ENCODE data around the gene PC. TPM values are rescaled to one million over a fixed set of nuclear protein-coding genes. Genes with fewer than 3 reads are reported as not detected.
A peak's percentile ranks its signal among the peaks of the same experiment; 100 is the strongest.

Gene PC
- total RNA-seq, 1 donor from 2014 or later, result 13.5 TPM

DNA sequence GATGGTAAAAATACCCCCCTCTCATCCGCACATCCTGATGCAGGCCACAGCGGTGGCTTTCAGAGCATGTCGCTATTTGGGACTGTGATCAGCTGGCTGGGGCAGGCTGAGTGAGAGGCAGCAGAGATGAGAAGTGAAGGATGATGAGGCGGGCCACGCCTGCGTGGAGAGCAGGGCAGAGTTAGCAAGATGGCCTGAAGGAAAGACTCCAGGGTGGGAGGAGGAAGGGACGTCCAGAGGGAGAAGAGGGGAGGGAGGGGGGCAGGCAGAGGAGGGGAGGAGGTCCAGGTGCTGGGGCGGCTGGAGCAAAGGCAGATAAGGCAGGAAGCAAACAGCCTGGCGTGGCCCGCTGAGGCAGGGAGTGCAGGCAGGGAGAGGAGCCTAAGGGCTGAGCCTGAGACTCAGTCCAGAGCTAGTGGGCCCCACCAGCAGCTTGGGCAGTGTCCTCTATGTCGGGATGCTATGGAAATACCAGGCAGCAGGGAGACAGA lies 72.2 kb downstream of the PC start:
- intact Hi-C loops (cut with DNase I), result no loop called here
- H3K4me3 ChIP-seq, result no peak overlapping the region
- H3K9me3 ChIP-seq, result no peaks in the 10 kb centered on the region
- no peak for DNase-seq (ENCODE audit: low spot score in 2 of 2)
- no peaks in the 10 kb centered on the region for H3K36me3 ChIP-seq
- TF ChIP-seq CTCF (IDR thresholded peaks at IDR 0.05), result no peak
- H3K27ac ChIP-seq, result no peak overlapping the region
- no peaks in the 10 kb centered on the region for H3K27me3 ChIP-seq
- no peaks in the 10 kb centered on the region for H3K4me1 ChIP-seq

DNA sequence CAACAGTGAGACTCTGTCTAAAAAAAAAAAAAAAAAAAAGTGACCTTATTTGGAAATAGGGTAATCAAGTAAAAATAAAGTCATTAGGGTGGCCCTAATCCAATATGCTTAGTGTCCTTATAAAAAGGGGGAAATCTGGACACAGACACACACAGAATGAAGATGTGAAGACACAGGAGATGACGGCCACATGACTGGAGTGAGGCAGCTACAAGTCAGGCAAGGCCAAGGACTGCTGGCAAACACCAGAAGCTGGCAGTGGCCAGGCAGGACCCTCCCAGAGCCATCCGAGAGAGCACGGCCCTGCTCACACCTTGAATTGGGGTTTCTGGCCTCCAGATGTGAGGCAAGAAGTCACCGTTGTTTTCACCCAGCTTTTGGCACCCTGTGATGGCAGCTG lies 72.7 kb downstream of the PC start:
- no peaks in the 10 kb centered on the region for H3K27me3 ChIP-seq
- no peak overlapping the region for H3K4me3 ChIP-seq
- H3K4me1 ChIP-seq, result no peaks in the 10 kb centered on the region
- intact Hi-C loops (cut with DNase I), result no loop called here
- no peak for TF ChIP-seq CTCF (IDR thresholded peaks at IDR 0.05)
- no peaks in the 10 kb centered on the region for H3K36me3 ChIP-seq
- H3K27ac ChIP-seq, result no peak overlapping the region
- H3K9me3 ChIP-seq, result no peaks in the 10 kb centered on the region
- no peak for DNase-seq (ENCODE audit: low spot score in 2 of 2)

- no peaks in the 10 kb centered on the region for H3K4me1 ChIP-seq
- H3K27me3 ChIP-seq, result no peaks in the 10 kb centered on the region
- no peak for TF ChIP-seq CTCF (IDR thresholded peaks at IDR 0.05)
- no peak overlapping the region for H3K4me3 ChIP-seq
- DNase-seq (ENCODE audit: low spot score in 2 of 2), result no peak
- H3K36me3 ChIP-seq, result no peaks in the 10 kb centered on the region
- intact Hi-C loops (cut with DNase I), result no loop called here
- H3K27ac ChIP-seq, result no peak overlapping the region
- H3K9me3 ChIP-seq, result no peaks in the 10 kb centered on the region
These were observed 73.7 kb downstream of the PC start for GRCh38 chr11:66884443-66884842.

DNA sequence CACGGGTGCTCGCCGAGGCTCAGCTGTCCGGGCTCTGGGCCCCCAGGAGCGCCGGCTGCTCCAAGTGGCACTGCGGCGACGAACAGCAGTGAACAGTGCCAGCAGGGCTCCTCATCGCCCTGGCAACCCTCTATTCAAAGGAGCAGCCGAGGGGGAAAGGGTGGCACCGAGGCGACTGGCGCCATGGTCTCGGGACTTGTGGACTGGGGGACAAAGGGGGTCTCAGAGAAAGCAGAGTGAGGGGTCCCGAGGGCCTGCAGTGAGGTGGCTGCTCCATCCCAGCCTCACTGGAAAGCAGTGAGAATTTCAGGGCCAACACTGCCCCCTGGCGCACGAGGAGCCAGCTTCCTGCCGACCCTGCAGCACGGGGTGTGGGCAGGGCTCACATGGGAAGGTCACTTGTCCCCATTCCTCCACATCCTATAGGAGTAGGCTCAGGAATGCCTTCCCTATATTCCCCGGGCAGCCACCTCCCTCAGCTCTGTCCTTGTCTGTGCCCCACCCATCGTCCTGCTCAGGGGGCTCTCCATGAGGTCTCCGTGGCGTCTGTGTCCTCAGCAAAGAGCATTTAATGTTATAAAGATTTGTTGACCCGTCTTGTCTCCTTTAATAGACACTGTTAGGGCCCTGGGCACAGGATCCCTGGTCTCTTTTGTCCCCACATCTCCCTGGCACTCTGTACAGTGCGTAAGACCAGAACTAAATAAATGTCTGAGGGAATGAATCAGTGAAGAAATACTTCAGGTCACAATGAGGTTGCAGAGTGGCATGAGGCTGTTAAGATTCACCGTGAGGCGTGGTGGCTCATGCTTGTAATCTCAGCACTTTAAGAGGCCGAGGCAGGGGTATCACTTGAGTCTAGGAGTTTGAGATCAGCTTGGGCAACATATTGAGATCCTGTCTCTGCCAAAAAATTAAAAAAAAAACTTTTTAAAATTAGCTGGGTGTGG lies 74.9 kb downstream of the PC start:
- peak; percentile 69 to 75 (median 75) for TF ChIP-seq CTCF (IDR thresholded peaks at IDR 0.05)
- peak overlapping the region; percentile 18 to 58 for H3K4me3 ChIP-seq
- H3K27ac ChIP-seq, result no peak overlapping the region
- H3K36me3 ChIP-seq, result no peaks in the 10 kb centered on the region
- H3K27me3 ChIP-seq, result no peaks in the 10 kb centered on the region
- intact Hi-C loops (cut with DNase I), result loop anchor here (1.0 kb wide), 1 partner anchor 189 kb away; no protein-coding TSS in a partner anchor
- H3K9me3 ChIP-seq, result no peaks in the 10 kb centered on the region
- peak in 1 of 2 donors; percentile 74 for DNase-seq (ENCODE audit: low spot score in 2 of 2)
- H3K4me1 ChIP-seq, result no peaks in the 10 kb centered on the region

DNA sequence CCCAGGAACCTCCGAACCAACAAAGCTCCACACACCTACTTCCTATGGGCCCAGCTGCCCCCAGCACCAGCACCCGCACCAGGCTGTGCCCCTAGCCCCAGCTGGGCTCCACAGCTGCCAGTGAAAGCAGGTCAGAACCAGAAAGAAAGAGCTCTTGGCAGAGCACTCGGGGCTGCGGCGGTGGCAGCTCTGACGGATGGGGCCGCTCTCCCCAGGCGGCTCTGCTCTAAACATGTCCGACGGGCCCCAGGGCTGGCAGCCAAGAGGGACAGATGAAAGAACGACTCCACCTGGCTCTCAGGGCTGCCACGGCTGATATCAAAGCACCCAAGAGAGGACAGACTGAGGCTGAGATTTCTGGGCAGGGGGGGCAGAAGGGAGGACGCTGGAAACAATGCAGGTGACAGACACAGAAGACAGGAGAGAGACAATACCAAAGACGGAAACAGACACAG lies 75.6 kb downstream of the PC start:
- H3K36me3 ChIP-seq, result no peaks in the 10 kb centered on the region
- H3K4me3 ChIP-seq, result peak overlapping the region; percentile 18 to 58
- DNase-seq (ENCODE audit: low spot score in 2 of 2), result no peak
- H3K4me1 ChIP-seq, result no peaks in the 10 kb centered on the region
- H3K27me3 ChIP-seq, result no peaks in the 10 kb centered on the region
- no peak for TF ChIP-seq CTCF (IDR thresholded peaks at IDR 0.05)
- H3K27ac ChIP-seq, result no peak overlapping the region
- intact Hi-C loops (cut with DNase I), result loop anchor here (1.0 kb wide), 1 partner anchor 188 kb away; no protein-coding TSS in a partner anchor
- H3K9me3 ChIP-seq, result no peaks in the 10 kb centered on the region

Data from ascending aorta (tissue), 2 donors.